HEK293T (cell line): ENCODE data around the gene ABHD12B.
A peak's percentile ranks its signal among the peaks of the same experiment; 100 is the strongest.

Source experiments
- ELF4 ChIP-seq: fragments of 450-650 bp; IDR thresholded peaks from 2 replicates; pipeline ENCODE4 v1.6.1; 2017; ENCODE audit warnings: antibody characterized with exemption
- FOXK2 ChIP-seq: fragments of 450-650 bp; IDR thresholded peaks from 2 replicates; pipeline ENCODE4 v1.6.1; 2016; ENCODE audit warnings: mild to moderate bottlenecking
- NFRKB ChIP-seq: fragments of 450-650 bp; IDR thresholded peaks from 2 replicates; pipeline ENCODE4 v1.6.1; 2016; ENCODE audit warnings: mild to moderate bottlenecking, moderate library complexity
- SUZ12 ChIP-seq: fragments of 450-650 bp; IDR thresholded peaks from 2 replicates; pipeline ENCODE4 v1.6.1; 2016; ENCODE audit warnings: mild to moderate bottlenecking
- TARDBP ChIP-seq: fragments of 450-650 bp; IDR thresholded peaks from 2 replicates; pipeline ENCODE4 v1.6.1; 2016
- TF ChIP-seq, protein P1 (sequence below): fragments of 450-650 bp; IDR thresholded peaks from 2 replicates; pipeline ENCODE4 v1.6.1; 2016

DNA sequence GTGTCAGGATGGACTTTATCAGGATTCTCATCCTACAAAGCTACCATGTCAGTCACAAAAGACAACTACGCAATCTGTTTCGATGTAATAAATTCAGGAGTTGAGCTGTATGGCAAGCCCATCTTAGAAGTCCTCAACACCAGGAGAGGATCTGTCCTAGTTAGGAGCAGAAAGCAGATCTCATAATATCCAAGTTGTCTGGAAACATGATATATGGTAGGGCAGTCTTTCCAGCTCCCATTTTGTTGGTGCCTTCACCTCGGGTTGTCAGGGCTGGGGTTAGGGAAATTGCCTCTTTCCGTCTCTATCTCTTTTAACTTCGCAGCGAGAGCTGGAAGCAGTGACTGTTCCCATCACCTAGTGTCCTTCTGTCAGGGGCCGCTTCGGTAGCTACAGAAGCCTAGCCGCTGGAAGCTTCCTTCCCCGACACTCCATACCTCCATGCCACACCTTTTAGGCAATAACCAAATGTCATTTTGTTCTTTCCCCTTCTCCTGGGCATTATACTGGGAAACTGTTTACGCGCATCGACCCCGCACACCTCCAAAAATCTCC lies 42.3 kb upstream of the ABHD12B start:
- TF ChIP-seq, protein P1, sequence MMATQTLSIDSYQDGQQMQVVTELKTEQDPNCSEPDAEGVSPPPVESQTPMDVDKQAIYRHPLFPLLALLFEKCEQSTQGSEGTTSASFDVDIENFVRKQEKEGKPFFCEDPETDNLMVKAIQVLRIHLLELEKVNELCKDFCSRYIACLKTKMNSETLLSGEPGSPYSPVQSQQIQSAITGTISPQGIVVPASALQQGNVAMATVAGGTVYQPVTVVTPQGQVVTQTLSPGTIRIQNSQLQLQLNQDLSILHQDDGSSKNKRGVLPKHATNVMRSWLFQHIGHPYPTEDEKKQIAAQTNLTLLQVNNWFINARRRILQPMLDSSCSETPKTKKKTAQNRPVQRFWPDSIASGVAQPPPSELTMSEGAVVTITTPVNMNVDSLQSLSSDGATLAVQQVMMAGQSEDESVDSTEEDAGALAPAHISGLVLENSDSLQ, result peak; percentile 84
- TF ChIP-seq SUZ12, result no peak
- no peak for TF ChIP-seq ELF4
- TF ChIP-seq TARDBP, result no peak
- TF ChIP-seq FOXK2, result no peak
- TF ChIP-seq NFRKB, result no peak
